BJ (cell line): ENCODE data around the gene DESI1. TPM values are rescaled to one million over a fixed set of nuclear protein-coding genes. Genes with fewer than 3 reads are reported as not detected.

Source experiments
- CTCF ChIA-PET: fragments of 350-600 bp; formaldehyde crosslinking; extraction: SDS; loops from one replicate; lab custom pipeline; 2021; ENCODE audit warnings: antibody characterized with exemption, inconsistent platforms; lab: Yijun Ruan, JAX
- POLR2A ChIA-PET: fragments of 300-600 bp; sonication (Branson Sonifier 250); formaldehyde crosslinking; extraction: SDS; loops from one replicate; lab custom pipeline; 2021; ENCODE audit warnings: antibody characterized with exemption; lab: Charles Lee
- DNase-seq: peaks from one replicate; pipeline ENCODE4 v3.0.0-alpha.2; 2011; ENCODE audit warnings: low read depth
- H3K27me3 ChIP-seq: 2 replicates; pipeline ENCODE4 v1.6.0; 2011; ENCODE audit warnings: low read length; ENCODE audit not compliant: control insufficient read depth, insufficient read depth
- H3K36me3 ChIP-seq: 2 replicates; pipeline ENCODE4 v1.5.1; 2011; ENCODE audit warnings: low read length; ENCODE audit not compliant: control insufficient read depth, insufficient read depth
- H3K4me3 ChIP-seq: 2 replicates; pipeline ENCODE4 v1.5.1; 2011; ENCODE audit warnings: low read depth, mild to moderate bottlenecking, control low read depth, low read length
- CTCF ChIP-seq: IDR thresholded peaks from 2 replicates; pipeline ENCODE4 v1.5.1; 2011; ENCODE audit warnings: low read depth, mild to moderate bottlenecking, control low read depth, inconsistent platforms, low read length, moderate library complexity; ENCODE audit not compliant: insufficient read depth
- polyA plus RNA-seq: library from polyadenylated mRNA; depleted of rRNA; stranded (reverse); fragments of >200 nt; gene quantifications from 2 replicates; pipeline ENCODE4 v1.2.3, GENCODE V29; 2011

DESI1 gene
- polyA plus RNA-seq, 1 experiment: 35.7 TPM

GRCh38 chr22:41657709-41658108 is 36.9 kb upstream of the DESI1 start:
- DNase-seq: no peak
- no peak overlapping the region for H3K4me3 ChIP-seq
- H3K36me3 ChIP-seq: peaks cover 32% of the 10 kb centered on the region
- ChIA-PET POLR2A (interaction anchor here (1.1 kb wide), 1 partner anchor 37 kb away, joined by 3 read pairs; the partner anchor contains the start of genes DESI1 and XRCC6), CTCF (interaction anchor here (1.3 to 8.5 kb wide), 3 partner anchors 8 to 39 kb away, joined by 3 to 47 read pairs (median 4); no protein-coding TSS in a partner anchor)
- H3K27me3 ChIP-seq: no peaks in the 10 kb centered on the region
- no peak for TF ChIP-seq CTCF

GRCh38 chr22:41656556-41656955 is 35.7 kb upstream of the DESI1 start:
- Histone ChIP-seq H3K27me3 (no peaks in the 10 kb centered on the region), H3K36me3 (peaks cover 32% of the 10 kb centered on the region), H3K4me3 (no peak overlapping the region)
- CTCF ChIA-PET: interaction anchor here (1.4 to 8.5 kb wide), 2 partner anchors 9 to 41 kb away, joined by 4 to 47 read pairs; no protein-coding TSS in a partner anchor
- POLR2A ChIA-PET: interaction anchor here (0.6 kb wide), 1 partner anchor 258 kb away, joined by 9 read pairs; the partner anchor contains the start of gene SHISA8
- TF ChIP-seq CTCF: no peak
- no peak for DNase-seq

GRCh38 chr22:41654322-41654721 is 33.5 kb upstream of the DESI1 start:
- Histone ChIP-seq H3K4me3 (no peak overlapping the region), H3K36me3 (peaks cover 36% of the 10 kb centered on the region), H3K27me3 (no peaks in the 10 kb centered on the region)
- POLR2A ChIA-PET: no interaction called here
- CTCF ChIA-PET: interaction anchor here (8.5 kb wide), 1 partner anchor 11 kb away, joined by 47 read pairs; no protein-coding TSS in a partner anchor
- no peak for TF ChIP-seq CTCF
- DNase-seq: no peak

- Histone ChIP-seq H3K36me3 (peaks cover 34% of the 10 kb centered on the region), H3K4me3 (no peak overlapping the region), H3K27me3 (no peaks in the 10 kb centered on the region)
- ChIA-PET CTCF (interaction anchor here (0.9 to 8.5 kb wide), 2 partner anchors 14 to 46 kb away, joined by 3 to 47 read pairs; no protein-coding TSS in a partner anchor), POLR2A (no interaction called here)
- no peak for TF ChIP-seq CTCF
- no peak for DNase-seq
These were observed 30.0 kb upstream of the DESI1 start for GRCh38 chr22:41650821-41651220.

GRCh38 chr22:41650229-41650628 is 29.4 kb upstream of the DESI1 start:
- Histone ChIP-seq H3K4me3 (no peak overlapping the region), H3K27me3 (no peaks in the 10 kb centered on the region), H3K36me3 (peaks cover 36% of the 10 kb centered on the region)
- no peak for DNase-seq
- CTCF ChIA-PET: interaction anchor here (8.5 kb wide), 1 partner anchor 15 kb away, joined by 47 read pairs; no protein-coding TSS in a partner anchor
- POLR2A ChIA-PET: no interaction called here
- TF ChIP-seq CTCF: no peak
